HEK293 (cell line): Measurements from ENCODE around the gene CHD2.

Experiments
- BCL11A ChIP-seq: fragments of 450-650 bp; formaldehyde crosslinking; IDR thresholded peaks from 2 replicates; pipeline ENCODE4 v1.5.1; 2016; ENCODE audit warnings: low read depth, missing biosample characterization, missing genetic modification characterization
- CTCF ChIP-seq: fragments of 450-650 bp; formaldehyde crosslinking; IDR thresholded peaks from 2 replicates; pipeline ENCODE4 v1.5.1; 2016; ENCODE audit warnings: missing biosample characterization, missing genetic modification characterization
- MZF1 ChIP-seq: fragments of 450-650 bp; formaldehyde crosslinking; IDR thresholded peaks from 2 replicates; pipeline ENCODE4 v1.5.1; 2017; ENCODE audit warnings: missing biosample characterization, missing genetic modification characterization, borderline replicate concordance
- YY1 ChIP-seq: fragments of 450-650 bp; formaldehyde crosslinking; IDR thresholded peaks from 2 replicates; pipeline ENCODE4 v1.5.1; 2018; ENCODE audit warnings: missing biosample characterization, missing genetic modification characterization
- ZBTB1 ChIP-seq: fragments of 450-650 bp; formaldehyde crosslinking; IDR thresholded peaks from 2 replicates; pipeline ENCODE4 v1.5.1; 2016; ENCODE audit warnings: missing biosample characterization, missing genetic modification characterization
- ZNF174 ChIP-seq: fragments of 450-650 bp; formaldehyde crosslinking; IDR thresholded peaks from 2 replicates; pipeline ENCODE4 v1.5.0; 2017; ENCODE audit warnings: missing biosample characterization, mild to moderate bottlenecking, missing genetic modification characterization
- ZNF48 ChIP-seq: fragments of 450-650 bp; formaldehyde crosslinking; IDR thresholded peaks from 2 replicates; pipeline ENCODE4 v1.5.1; 2016; ENCODE audit warnings: missing biosample characterization, missing genetic modification characterization
- ZNF624 ChIP-seq: fragments of 450-650 bp; formaldehyde crosslinking; IDR thresholded peaks from 2 replicates; pipeline ENCODE4 v1.5.1; 2017; ENCODE audit warnings: missing biosample characterization, missing genetic modification characterization
- ZNF830 ChIP-seq: fragments of 450-650 bp; IDR thresholded peaks from 2 replicates; pipeline ENCODE4 v1.5.0; 2018; ENCODE audit warnings: missing biosample characterization, missing genetic modification characterization, low read depth, mild to moderate bottlenecking, moderate library complexity
- TF ChIP-seq, protein P1 (sequence below): fragments of 450-650 bp; formaldehyde crosslinking; IDR thresholded peaks from 2 replicates; pipeline ENCODE4 v1.5.1; 2016; ENCODE audit warnings: missing biosample characterization, missing genetic modification characterization
- TF ChIP-seq, protein P2 (sequence below): fragments of 450-650 bp; formaldehyde crosslinking; optimal IDR thresholded peaks from 2 replicates; pipeline ENCODE3; 2016; ENCODE audit warnings: missing biosample characterization, mild to moderate bottlenecking, missing genetic modification characterization

GRCh38 chr15:93029836-93030429 is 129.8 kb downstream of the CHD2 start:
- TF ChIP-seq ZBTB1 (tag by site-specific recombination) (no peak), ZNF624 (no peak), CTCF (tag by site-specific recombination) (no peak), ZNF48 (no peak), MZF1 (tag by site-specific recombination) (no peak), ZNF830 (tag by site-specific recombination) (no peak), BCL11A (tag by site-specific recombination) (no peak), YY1 (tag by site-specific recombination) (no peak), ZNF174 (no peak)
- TF ChIP-seq, protein P1, sequence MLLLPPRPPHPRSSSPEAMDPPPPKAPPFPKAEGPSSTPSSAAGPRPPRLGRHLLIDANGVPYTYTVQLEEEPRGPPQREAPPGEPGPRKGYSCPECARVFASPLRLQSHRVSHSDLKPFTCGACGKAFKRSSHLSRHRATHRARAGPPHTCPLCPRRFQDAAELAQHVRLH (tag by site-specific recombination), result no peak
- TF ChIP-seq, protein P2, sequence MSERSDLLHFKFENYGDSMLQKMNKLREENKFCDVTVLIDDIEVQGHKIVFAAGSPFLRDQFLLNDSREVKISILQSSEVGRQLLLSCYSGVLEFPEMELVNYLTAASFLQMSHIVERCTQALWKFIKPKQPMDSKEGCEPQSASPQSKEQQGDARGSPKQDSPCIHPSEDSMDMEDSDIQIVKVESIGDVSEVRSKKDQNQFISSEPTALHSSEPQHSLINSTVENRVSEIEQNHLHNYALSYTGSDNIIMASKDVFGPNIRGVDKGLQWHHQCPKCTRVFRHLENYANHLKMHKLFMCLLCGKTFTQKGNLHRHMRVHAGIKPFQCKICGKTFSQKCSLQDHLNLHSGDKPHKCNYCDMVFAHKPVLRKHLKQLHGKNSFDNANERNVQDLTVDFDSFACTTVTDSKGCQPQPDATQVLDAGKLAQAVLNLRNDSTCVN, result no peak
